H9 (cell line): ENCODE data around the gene MANSC4. TPM values are rescaled to one million over a fixed set of nuclear protein-coding genes. Genes with fewer than 3 reads are reported as not detected.

Source experiments
- DNase-seq: peaks from one replicate; pipeline ENCODE4 v3.0.0-alpha.2; 2017
- H2AFZ ChIP-seq: one replicate; pipeline ENCODE4 v1.6.1; 2013; ENCODE audit warnings: mild to moderate bottlenecking, low read length, control low read depth, moderate library complexity
- H2AK5ac ChIP-seq: 2 replicates; pipeline ENCODE4 v1.6.1; 2013; ENCODE audit warnings: low read length, control low read depth, mixed read lengths; ENCODE audit not compliant: insufficient read length
- H2BK120ac ChIP-seq: one replicate; pipeline ENCODE4 v1.6.1; 2013; ENCODE audit warnings: low read depth, mild to moderate bottlenecking, low read length, control low read depth, inconsistent platforms; ENCODE audit not compliant: poor library complexity, severe bottlenecking
- H2BK12ac ChIP-seq: 2 replicates; pipeline ENCODE4 v1.6.1; 2013; ENCODE audit warnings: low read length, control low read depth, mixed read lengths, low read depth; ENCODE audit not compliant: insufficient read length
- H2BK15ac ChIP-seq: 2 replicates; pipeline ENCODE4 v1.6.1; 2013; ENCODE audit warnings: low read depth, low read length, control low read depth
- H2BK20ac ChIP-seq: one replicate; pipeline ENCODE4 v1.6.1; 2013; ENCODE audit warnings: low read depth, mild to moderate bottlenecking, low read length, control low read depth, inconsistent platforms; ENCODE audit not compliant: poor library complexity, severe bottlenecking
- H2BK5ac ChIP-seq: 2 replicates; pipeline ENCODE4 v1.6.1; 2013; ENCODE audit warnings: low read length, control low read depth, mixed read lengths; ENCODE audit not compliant: insufficient read length
- H3K14ac ChIP-seq: 2 replicates; pipeline ENCODE4 v1.6.1; 2013; ENCODE audit warnings: low read length, control low read depth; ENCODE audit not compliant: insufficient read depth
- H3K18ac ChIP-seq: 2 replicates; pipeline ENCODE4 v1.6.1; 2013; ENCODE audit warnings: low read depth, mild to moderate bottlenecking, mixed read lengths, low read length, control low read depth; ENCODE audit not compliant: insufficient read length
- H3K23ac ChIP-seq: 2 replicates; pipeline ENCODE4 v1.6.1; 2013; ENCODE audit warnings: low read length, control low read depth, mixed read lengths, low read depth; ENCODE audit not compliant: insufficient read length
- H3K23me2 ChIP-seq: 2 replicates; pipeline ENCODE4 v1.6.1; 2013; ENCODE audit warnings: low read depth, mild to moderate bottlenecking, mixed read lengths, low read length, control low read depth; ENCODE audit not compliant: insufficient read length, poor library complexity, severe bottlenecking
- H3K27ac ChIP-seq: 2 replicates; pipeline ENCODE4 v1.5.1; 2013; ENCODE audit warnings: low read length, control low read depth, mixed read lengths, low read depth; ENCODE audit not compliant: insufficient read length
- H3K27me3 ChIP-seq: 2 replicates; pipeline ENCODE4 v1.6.1; 2013; ENCODE audit warnings: low read length, control low read depth, inconsistent platforms; ENCODE audit not compliant: insufficient read depth
- H3K4ac ChIP-seq: 2 replicates; pipeline ENCODE4 v1.6.1; 2013; ENCODE audit warnings: low read depth, mild to moderate bottlenecking, control low read depth, inconsistent platforms, low read length, moderate library complexity
- H3K4me1 ChIP-seq: 2 replicates; pipeline ENCODE4 v1.6.1; 2013; ENCODE audit warnings: low read length, control low read depth, inconsistent platforms; ENCODE audit not compliant: insufficient read depth
- H3K4me2 ChIP-seq: 2 replicates; pipeline ENCODE4 v1.6.1; 2013; ENCODE audit warnings: low read length, control low read depth, mixed read lengths; ENCODE audit not compliant: insufficient read length, insufficient read depth
- H3K56ac ChIP-seq: 2 replicates; pipeline ENCODE4 v1.6.1; 2013; ENCODE audit warnings: low read depth, mild to moderate bottlenecking, mixed read lengths, low read length, control low read depth; ENCODE audit not compliant: insufficient read length
- H3K79me1 ChIP-seq: 2 replicates; pipeline ENCODE4 v1.6.1; 2013; ENCODE audit warnings: low read depth, mild to moderate bottlenecking, moderate library complexity, low read length, control low read depth, inconsistent platforms; ENCODE audit not compliant: insufficient read depth, poor library complexity, severe bottlenecking
- H3K79me2 ChIP-seq: 2 replicates; pipeline ENCODE4 v1.6.1; 2013; ENCODE audit warnings: low read length, control low read depth, inconsistent platforms; ENCODE audit not compliant: insufficient read depth
- H3K9ac ChIP-seq: 2 replicates; pipeline ENCODE4 v1.6.1; 2013; ENCODE audit warnings: low read length, control low read depth, mixed read lengths; ENCODE audit not compliant: insufficient read length; ENCODE audit errors: extremely low read depth
- H3K9me3 ChIP-seq: one replicate; pipeline ENCODE4 v1.6.1; 2013; ENCODE audit warnings: low read depth, low read length, inconsistent platforms; ENCODE audit not compliant: control insufficient read depth
- H3T11ph ChIP-seq: one replicate; pipeline ENCODE4 v1.6.1; 2013; ENCODE audit warnings: mild to moderate bottlenecking, low read length, control low read depth, inconsistent platforms
- H4K20me1 ChIP-seq: one replicate; pipeline ENCODE4 v1.6.1; 2013; ENCODE audit not compliant: control insufficient read depth, insufficient read length, insufficient read depth
- H4K5ac ChIP-seq: 2 replicates; pipeline ENCODE4 v1.6.1; 2013; ENCODE audit warnings: low read depth, mild to moderate bottlenecking, mixed read lengths, low read length, control low read depth; ENCODE audit not compliant: insufficient read length
- H4K8ac ChIP-seq: replicated peaks from 2 replicates; pipeline ENCODE4 v1.6.1; 2013; ENCODE audit warnings: low read length, control low read depth, mixed read lengths, low read depth; ENCODE audit not compliant: insufficient read length
- H4K91ac ChIP-seq: 2 replicates; pipeline ENCODE4 v1.6.1; 2013; ENCODE audit warnings: low read depth, mild to moderate bottlenecking, moderate library complexity, mixed read lengths, low read length, control low read depth; ENCODE audit not compliant: insufficient read length
- H3K27ac Mint-ChIP-seq, 3 experiments: 2 replicates in 2 of 3; 3 replicates in 1 of 3; pipeline ENCODE4 v1.8.0; 2020 to 2021; ENCODE audit warnings: mixed read lengths in 3 of 3, mild to moderate bottlenecking in 1 of 3, moderate library complexity in 1 of 3
- H3K27me3 Mint-ChIP-seq: 2 replicates; pipeline ENCODE4 v1.8.0; 2021; ENCODE audit warnings: low read depth, mild to moderate bottlenecking, moderate library complexity, mixed read lengths
- H3K36me3 Mint-ChIP-seq, 3 experiments: 2 replicates in 2 of 3; 3 replicates in 1 of 3; pipeline ENCODE4 v1.8.0; 2020 to 2021; ENCODE audit warnings: low read depth in 3 of 3, mixed read lengths in 3 of 3; ENCODE audit not compliant: insufficient read depth in 1 of 3
- H3K4me1 Mint-ChIP-seq, 2 experiments: 2 replicates each; pipeline ENCODE4 v1.8.0; 2020; ENCODE audit warnings: mixed read lengths in 2 of 2
- H3K4me3 Mint-ChIP-seq, 2 experiments: 2 replicates in 1 of 2; 3 replicates in 1 of 2; pipeline ENCODE4 v1.8.0; 2020 to 2021; ENCODE audit warnings: mild to moderate bottlenecking in 2 of 2, mixed read lengths in 2 of 2, moderate library complexity in 1 of 2
- H3K9me3 Mint-ChIP-seq, 2 experiments: 2 replicates in 1 of 2; 3 replicates in 1 of 2; pipeline ENCODE4 v1.8.0; 2020; ENCODE audit warnings: mild to moderate bottlenecking in 2 of 2, mixed read lengths in 2 of 2, moderate library complexity in 1 of 2
- CTCF ChIP-seq: fragments of 200-600 bp; sonication (generic); conservative IDR thresholded peaks from 3 replicates; pipeline ENCODE4 v1.8.0; 2021; ENCODE audit warnings: antibody characterized with exemption, mild to moderate bottlenecking
- WGBS: extraction: QIAGEN DNeasy Blood & Tissue Kit; methylation state at CpG from one replicate; pipeline ENCODE4 v1.1.7; 2013; ENCODE audit warnings: missing lambda C conversion rate, low lambda C conversion rate, mixed read lengths; ENCODE audit not compliant: insufficient read length; ENCODE audit errors: extremely low coverage; 5-methylcytosine and 5-hydroxymethylcytosine counted together
- total RNA-seq: library from RNA; stranded (reverse); gene quantifications from 2 replicates; pipeline ENCODE4 v1.2.1, GENCODE V29; 2021

MANSC4 gene
- total RNA-seq, 1 experiment from 2014 or later, result not detected

- Histone ChIP-seq H2AFZ (no peak overlapping the region), H3K23me2 (no peaks in the 10 kb centered on the region), H2AK5ac (no peak overlapping the region), H3T11ph (no peak overlapping the region), H4K91ac (no peak overlapping the region), H3K27ac (no peak overlapping the region), H2BK5ac (no peak overlapping the region), H3K79me1 (no peaks in the 10 kb centered on the region), H3K56ac (no peak overlapping the region), H2BK120ac (no peak overlapping the region), H3K9me3 (no peaks in the 10 kb centered on the region), H3K4me2 (no peak overlapping the region), H4K20me1 (no peaks in the 10 kb centered on the region), H4K8ac (no peak overlapping the region), H2BK15ac (no peak overlapping the region), H3K27me3 (no peaks in the 10 kb centered on the region), H3K9ac (no peak overlapping the region), H3K79me2 (no peaks in the 10 kb centered on the region), H2BK12ac (no peak overlapping the region), H3K18ac (no peak overlapping the region), H3K4me1 (no peaks in the 10 kb centered on the region), H4K5ac (no peak overlapping the region), H3K4ac (no peak overlapping the region), H3K14ac (no peak overlapping the region), H3K23ac (no peak overlapping the region), H2BK20ac (no peak overlapping the region)
- H3K9me3 Mint-ChIP-seq, result no peaks in the 10 kb centered on the region
- TF ChIP-seq CTCF, result peak; percentile 47; the same call in 2 of the 3 replicates
- DNase-seq, result no peak
- H3K4me3 Mint-ChIP-seq, result no peak overlapping the region
- WGBS, result no CpG with 5 or more reads among the region's 8 CpGs
- H3K27ac Mint-ChIP-seq, result peak overlapping the region in 1 of 3 experiments; percentile 73; a peak in 1 of 7 replicates
- peaks cover 0 to 5% of the 10 kb centered on the region in 2 experiments; a peak in 3 of 4 replicates for H3K4me1 Mint-ChIP-seq
- H3K27me3 Mint-ChIP-seq, result no peaks in the 10 kb centered on the region
- no peaks in the 10 kb centered on the region for H3K36me3 Mint-ChIP-seq
Observed at GRCh38 chr12:27807063-27807703, 27.1 kb upstream of the MANSC4 start.
